ENCODE data around the gene ADAM11. TPM values are rescaled to one million over a fixed set of nuclear protein-coding genes. Genes with fewer than 3 reads are reported as not detected.

Gene ADAM11
- 2.6 and 2.7 TPM in 2 replicates for total RNA-seq

DNA sequence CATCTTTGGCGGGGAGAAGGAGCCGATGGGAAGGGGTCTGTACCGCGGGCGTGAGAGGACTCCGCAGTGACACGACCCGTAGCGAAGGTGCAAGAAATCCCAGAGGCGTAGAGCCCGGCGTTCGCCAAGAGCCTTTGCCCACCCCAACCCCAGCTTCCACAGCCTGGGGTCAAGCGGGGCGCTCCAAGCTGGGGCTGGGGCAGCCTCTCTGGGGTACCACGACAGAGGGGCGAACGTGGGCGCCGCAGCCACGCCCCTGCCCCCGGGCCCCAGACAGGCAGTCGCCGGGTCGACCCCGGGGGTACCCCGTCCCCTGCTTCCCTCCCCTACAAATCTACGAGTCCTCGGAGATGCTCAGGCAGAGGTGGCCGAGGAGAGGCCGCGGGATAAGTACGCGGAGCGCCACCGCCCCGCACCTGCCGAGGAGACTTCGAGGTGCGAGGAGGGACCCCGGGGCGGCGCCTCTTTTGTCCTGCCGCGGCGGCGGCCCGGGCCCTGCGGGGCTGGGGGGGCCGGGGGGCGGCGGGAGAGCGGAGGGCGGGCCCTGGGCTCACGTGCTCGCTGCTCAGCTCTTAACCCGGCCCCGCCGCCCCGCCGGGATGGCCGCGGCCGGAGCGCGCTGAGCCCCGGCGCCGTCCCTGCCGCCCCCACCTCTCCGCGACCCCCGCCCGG is at the start of gene ADAM11:
Gene ADAM11 (plus strand): TSS at position 575 of the 672 bp plus-strand sequence. CDS start 212 bp downstream, outside the sequence.

GRCh38 chr17:44829523-44830358 is 71.0 kb downstream of the ADAM11 start, which contains the start of gene GJC1:
TSS of gene GJC1 (minus strand) at chr17:44830287. CDS start at chr17:44805817, 24,470 bp downstream.

Other genes with a start within 250 kb of the ADAM11 start
- gene FZD2, start 201.5 kb upstream of the ADAM11 start, total RNA-seq = 19.7 and 22.8 TPM in 2 replicates
- not detected in 2 replicates for gene MEIOC, start 102.5 kb upstream of the ADAM11 start, total RNA-seq
- gene CCDC43, start 69.2 kb upstream of the ADAM11 start, total RNA-seq = 18.0 and 18.7 TPM in 2 replicates
- 1.0 and 1.5 TPM in 2 replicates for gene DBF4B, start 50.3 kb upstream of the ADAM11 start, total RNA-seq
- 4.3 and 5.3 TPM in 2 replicates for gene GJC1, start 71.3 kb downstream of the ADAM11 start, total RNA-seq
- not detected in 2 replicates for gene HIGD1B, start 88.9 kb downstream of the ADAM11 start, total RNA-seq
- 34.5 and 46.6 TPM in 2 replicates for gene EFTUD2, start 140.5 kb downstream of the ADAM11 start, total RNA-seq
- gene GFAP, start 156.5 kb downstream of the ADAM11 start, total RNA-seq = not detected in 2 replicates
- 0.77 and 1.9 TPM in 2 replicates for gene KIF18B, start 188.8 kb downstream of the ADAM11 start, total RNA-seq
- gene C1QL1, start 209.3 kb downstream of the ADAM11 start, total RNA-seq = 2.6 and 13.5 TPM in 2 replicates

Data from pericardium fibroblast (primary cell).